Keratinocyte (primary cell): ENCODE results near the gene TOMM22.

Experiments
- CTCF ChIP-seq, 3 experiments: IDR thresholded peaks in 1 of 3; conservative IDR thresholded peaks in 1 of 3; optimal IDR thresholded peaks in 1 of 3; 2 replicates in 2 of 3; 3 replicates in 1 of 3; pipeline versions ENCODE3 to v1.5.1; 2011; ENCODE audit warnings: low read length in 3 of 3, mild to moderate bottlenecking in 3 of 3, moderate library complexity in 2 of 3, control low read depth in 1 of 3, inconsistent platforms in 1 of 3; ENCODE audit not compliant: insufficient read depth in 2 of 3; ENCODE audit errors: extremely low read depth in 1 of 3
- EZH2 ChIP-seq: IDR thresholded peaks from one replicate; pipeline ENCODE4 v1.6.1; 2012; ENCODE audit warnings: inconsistent platforms, mild to moderate bottlenecking, low read length, moderate library complexity

GRCh38 chr22:38732251-38732815, 50.6 kb downstream of the TOMM22 start:
- TF ChIP-seq CTCF (optimal IDR thresholded peaks at IDR 0.05 in 1 of 3, IDR thresholded peaks at IDR 0.05 in 1 of 3, conservative IDR thresholded peaks at IDR 0.05 in 1 of 3; ENCODE audit: extremely low read depth in 1 of 3, insufficient read depth in 2 of 3, low read length in 3 of 3) (no peak), EZH2 (no peak)
